GM12878 (cell line): Measurements from ENCODE around the gene PI4KB. TPM values are rescaled to one million over a fixed set of nuclear protein-coding genes. Genes with fewer than 3 reads are reported as not detected.

Experiments
- ATAC-seq: fragments of 200-7000 bp; cut with Tn5 transposase; 3 replicates; pipeline ENCODE4 v1.9.1; 2020; ENCODE audit warnings: mild to moderate bottlenecking, moderate library complexity
- BruUV-seq: library from RNA; stranded (reverse); fragments of 400-500 nt; replicated peaks from 2 replicates; lab custom pipeline; 2021; lab: Mats Ljungman, UMichigan
- CTCF ChIA-PET: fragments of 300-600 bp; sonication (Branson Sonifier 250); formaldehyde crosslinking; extraction: SDS; loops from one replicate; lab custom pipeline; 2021; ENCODE audit warnings: inconsistent platforms; lab: Yijun Ruan, JAX
- POLR2A ChIA-PET: fragments of 350-600 bp; formaldehyde crosslinking; extraction: SDS; loops from one replicate; lab custom pipeline; 2021; ENCODE audit warnings: inconsistent platforms; lab: Charles Lee
- RAD21 ChIA-PET: fragments of 300-600 bp; sonication (Branson Sonifier 250); formaldehyde crosslinking; loops from one replicate; lab custom pipeline; 2023; ENCODE audit warnings: antibody characterized with exemption; ENCODE audit not compliant: unreplicated experiment; lab: Charles Lee
- SMC1A ChIA-PET: fragments of 300-600 bp; sonication (Branson Sonifier 250); formaldehyde crosslinking; loops from one replicate; lab custom pipeline; 2023; ENCODE audit not compliant: unreplicated experiment, uncharacterized antibody; lab: Charles Lee
- DNase-seq: peaks from one replicate; pipeline ENCODE4 v3.0.0-alpha.2; 2011; ENCODE audit warnings: low read depth, low spot score
- FAIRE-seq: peaks from 3 replicates; lab custom pipeline; 2011; peaks lifted over from hg19 to GRCh38; lab: Jason Lieb, UNC
- H2AFZ ChIP-seq: 2 replicates; pipeline ENCODE4 v1.6.0; 2011; ENCODE audit warnings: low read depth, low read length, control low read depth; ENCODE audit not compliant: control insufficient read depth
- H3K27ac ChIP-seq: 2 replicates; pipeline ENCODE4 v1.5.1; 2011; ENCODE audit warnings: control low read depth; ENCODE audit not compliant: control insufficient read depth, insufficient read depth
- H3K27me3 ChIP-seq, 2 experiments: replicated peaks in 1 of 2; 2 replicates each; pipeline versions ENCODE4 v1.6.0 to v1.6.1; 2011; ENCODE audit warnings: low read length in 1 of 2; ENCODE audit not compliant: control insufficient read depth in 2 of 2, insufficient read depth in 2 of 2
- H3K36me3 ChIP-seq, 2 experiments: 2 replicates each; pipeline ENCODE4 v1.5.1; 2011; ENCODE audit warnings: low read length in 1 of 2; ENCODE audit not compliant: control insufficient read depth in 2 of 2, insufficient read depth in 2 of 2
- H3K4me1 ChIP-seq: 2 replicates; pipeline ENCODE4 v1.6.1; 2011; ENCODE audit warnings: mild to moderate bottlenecking, low read length, moderate library complexity, mixed read lengths; ENCODE audit not compliant: control insufficient read depth, insufficient read depth
- H3K4me2 ChIP-seq: 2 replicates; pipeline ENCODE4 v1.6.0; 2011; ENCODE audit warnings: control low read depth; ENCODE audit not compliant: control insufficient read depth, insufficient read depth
- H3K4me3 ChIP-seq: fragments of 200-600 bp; sonication (generic); 2 replicates; pipeline ENCODE4 v1.5.1; 2016
- H3K79me2 ChIP-seq: 2 replicates; pipeline ENCODE4 v1.6.0; 2011; ENCODE audit warnings: low read length; ENCODE audit not compliant: control insufficient read depth, insufficient read depth
- H3K9ac ChIP-seq: 2 replicates; pipeline ENCODE4 v1.8.0; 2011; ENCODE audit warnings: low read length, control low read depth, mixed read lengths; ENCODE audit not compliant: control insufficient read depth, insufficient read depth
- H3K9me3 ChIP-seq: replicated peaks from 3 replicates; pipeline ENCODE4 v1.5.1; 2011; ENCODE audit warnings: mild to moderate bottlenecking, low read length; ENCODE audit not compliant: control insufficient read depth, insufficient read depth
- H4K20me1 ChIP-seq: 2 replicates; pipeline ENCODE4 v1.6.0; 2011; ENCODE audit not compliant: control insufficient read depth, insufficient read depth
- ATF7 ChIP-seq: fragments of 450-650 bp; IDR thresholded peaks from 2 replicates; pipeline ENCODE4 v1.6.1; 2016; ENCODE audit warnings: low read depth, mild to moderate bottlenecking
- BMI1 ChIP-seq: fragments of 450-650 bp; IDR thresholded peaks from 2 replicates; pipeline ENCODE4 v1.6.1; 2016; ENCODE audit warnings: mild to moderate bottlenecking, moderate library complexity, borderline replicate concordance
- IKZF1 ChIP-seq: fragments of 450-650 bp; conservative IDR thresholded peaks from 2 replicates; pipeline ENCODE4 v1.6.1; 2017; ENCODE audit warnings: antibody characterized with exemption, mild to moderate bottlenecking
- JUNB ChIP-seq: IDR thresholded peaks from 2 replicates; pipeline ENCODE4 v1.6.1; 2016; ENCODE audit warnings: antibody characterized with exemption, mild to moderate bottlenecking
- MYC ChIP-seq: IDR thresholded peaks from 2 replicates; pipeline ENCODE4 v1.6.1; 2011; ENCODE audit warnings: mild to moderate bottlenecking, low read length, moderate library complexity, inconsistent platforms; ENCODE audit not compliant: insufficient read depth, insufficient replicate concordance, insufficient read length, severe bottlenecking
- POU2F2 ChIP-seq: IDR thresholded peaks from 3 replicates; pipeline ENCODE4 v1.6.1; 2011; ENCODE audit warnings: low read depth, mild to moderate bottlenecking, low read length, borderline replicate concordance
- RELA ChIP-seq: fragments of 450-650 bp; IDR thresholded peaks from 2 replicates; pipeline ENCODE4 v1.8.0; 2014; ENCODE audit warnings: borderline replicate concordance; ENCODE audit not compliant: partially characterized antibody
- ZBTB33 ChIP-seq: fragments of 450-650 bp; IDR thresholded peaks from 2 replicates; pipeline ENCODE4 v1.6.1; 2017; ENCODE audit warnings: mild to moderate bottlenecking
- ZNF207 ChIP-seq: fragments of 450-650 bp; IDR thresholded peaks from 2 replicates; pipeline ENCODE4 v1.6.1; 2014; ENCODE audit warnings: antibody characterized with exemption, mild to moderate bottlenecking, borderline replicate concordance
- ZNF274 ChIP-seq: IDR thresholded peaks from one replicate; pipeline ENCODE4 v1.8.0; 2011; ENCODE audit not compliant: insufficient read length, insufficient read depth
- WGBS: methylation state at CpG from one replicate; pipeline ENCODE4 v1.1.6; 2016; ENCODE audit warnings: low lambda C conversion rate; ENCODE audit not compliant: insufficient replicate concordance, insufficient coverage; ENCODE audit errors: missing lambda C conversion rate; 5-methylcytosine and 5-hydroxymethylcytosine counted together
- in situ Hi-C: fragments of 300-500 bp; cut with MboI; formaldehyde crosslinking; loops from 9 replicates; pipeline ENCODE4 v1.14.3; 2018; ENCODE audit warnings: mixed read lengths
- intact Hi-C: fragments of 100-400 bp; cut with micrococcal nuclease; formaldehyde crosslinking; loops from one replicate; pipeline ENCODE4 v1.14.2; 2022; ENCODE audit not compliant: unreplicated experiment
- polyA plus RNA-seq, 11 experiments: library from polyadenylated mRNA; depleted of rRNA in 4 of 11; unstranded in 6 of 11; stranded (reverse) in 5 of 11; fragments of >200 nt; fragmentation: Nextera tagmentation in 4 of 11; fragmentation: Illumina TruSeq in 1 of 11; extraction: Ambion mirVana in 4 of 11; extraction: Trizol in 1 of 11; gene quantifications; 1 replicate in 1 of 11; 2 replicates in 10 of 11; pipeline versions ENCODE4 v1.2.1 to v1.2.3, GENCODE V29; 2011 to 2016; ENCODE audit warnings: inconsistent platforms in 2 of 11, missing spikeins in 2 of 11, low read depth in 1 of 11
- total RNA-seq, 4 experiments: library from RNA; depleted of rRNA in 3 of 4; stranded (reverse); fragments of >200 nt in 3 of 4; fragmentation: Illumina TruSeq in 1 of 4; extraction: Trizol in 1 of 4; gene quantifications; 2 replicates each; pipeline versions ENCODE4 v1.2.1 to v1.2.3, GENCODE V29; 2013 to 2021
- TF ChIP-seq, protein P1 (sequence below): fragments of 450-650 bp; formaldehyde crosslinking; IDR thresholded peaks from 2 replicates; pipeline ENCODE4 v1.5.0; 2022; ENCODE audit warnings: mild to moderate bottlenecking, missing genetic modification characterization

PI4KB gene
- total and polyA plus RNA-seq, 10 of the 15 experiments (the other 5 are each of a cell fraction or from before 2014, with no cell fraction given) = 3.3 to 88.3 (median 51.7) TPM

DNA sequence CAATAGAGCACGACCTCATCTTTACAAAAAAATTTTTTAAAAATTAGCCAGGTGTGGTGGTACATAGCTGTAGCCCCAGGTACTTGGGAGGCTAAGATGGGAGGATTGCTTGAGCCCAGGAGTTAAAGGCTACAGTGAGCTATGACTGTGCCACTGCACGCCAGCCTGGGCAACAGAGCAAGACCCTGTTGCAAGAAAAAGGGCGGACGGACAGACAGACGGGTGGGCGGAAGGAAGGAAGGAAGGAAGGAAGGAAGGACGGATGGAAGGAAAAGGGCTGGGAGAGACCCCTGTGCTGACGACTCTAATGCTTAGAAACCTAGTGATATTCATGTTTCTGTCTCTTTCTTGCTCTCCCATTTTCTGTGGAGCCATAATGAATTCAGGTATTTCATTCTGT, 14.4 kb downstream of the PI4KB start (continued):
- no peak for TF ChIP-seq JUNB
- no peak for TF ChIP-seq MYC
- TF ChIP-seq IKZF1 = no peak
- no peak for TF ChIP-seq ZNF274

DNA sequence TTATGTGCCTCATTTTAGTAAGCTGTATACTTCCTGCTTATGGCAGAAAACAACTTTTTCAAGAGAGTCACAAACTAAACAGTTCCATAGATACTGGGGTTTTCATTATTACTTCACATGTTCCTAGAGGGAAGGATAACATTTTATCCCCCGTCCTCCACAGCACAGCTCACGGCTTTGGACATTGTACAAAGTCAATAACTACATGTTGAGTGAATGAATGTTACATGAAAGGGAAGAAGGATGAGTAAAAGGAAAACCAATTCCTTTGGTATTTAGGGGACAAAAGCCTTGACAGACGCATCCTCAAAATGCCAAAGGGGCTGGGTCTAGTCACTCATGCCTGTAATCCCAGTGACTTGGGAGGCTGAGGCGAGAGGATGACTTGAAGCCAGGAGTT, 14.8 kb downstream of the PI4KB start:
- H2AFZ ChIP-seq = no peak overlapping the region
- no peak overlapping the region for H3K27ac ChIP-seq
- CTCF ChIA-PET = interaction anchor here (1.7 to 4.1 kb wide), 4 partner anchors 11 to 213 kb away, joined by 3 to 32 read pairs (median 8); partner anchors contain the start of gene PI4KB
- no peak for ATAC-seq
- no peak for FAIRE-seq
- peaks cover 18 to 48% of the 10 kb centered on the region in 2 experiments for H3K36me3 ChIP-seq
- H3K9me3 ChIP-seq = no peaks in the 10 kb centered on the region
- WGBS = 98% methylated on average over 4 of the region's 4 CpGs
- SMC1A ChIA-PET = interaction anchor here (0.7 to 3.8 kb wide), 5 partner anchors 11 to 213 kb away, joined by 3 to 15 read pairs (median 4); partner anchors contain the start of gene PI4KB
- intact Hi-C loops = no loop called here
- in situ Hi-C loops = no loop called here
- no peak overlapping the region for H3K4me3 ChIP-seq
- no peak for DNase-seq
- TF ChIP-seq ATF7 (no peak), BMI1 (no peak), ZNF207 (no peak), POU2F2 (no peak), ZBTB33 (no peak), RELA (no peak)
- TF ChIP-seq, protein P1, sequence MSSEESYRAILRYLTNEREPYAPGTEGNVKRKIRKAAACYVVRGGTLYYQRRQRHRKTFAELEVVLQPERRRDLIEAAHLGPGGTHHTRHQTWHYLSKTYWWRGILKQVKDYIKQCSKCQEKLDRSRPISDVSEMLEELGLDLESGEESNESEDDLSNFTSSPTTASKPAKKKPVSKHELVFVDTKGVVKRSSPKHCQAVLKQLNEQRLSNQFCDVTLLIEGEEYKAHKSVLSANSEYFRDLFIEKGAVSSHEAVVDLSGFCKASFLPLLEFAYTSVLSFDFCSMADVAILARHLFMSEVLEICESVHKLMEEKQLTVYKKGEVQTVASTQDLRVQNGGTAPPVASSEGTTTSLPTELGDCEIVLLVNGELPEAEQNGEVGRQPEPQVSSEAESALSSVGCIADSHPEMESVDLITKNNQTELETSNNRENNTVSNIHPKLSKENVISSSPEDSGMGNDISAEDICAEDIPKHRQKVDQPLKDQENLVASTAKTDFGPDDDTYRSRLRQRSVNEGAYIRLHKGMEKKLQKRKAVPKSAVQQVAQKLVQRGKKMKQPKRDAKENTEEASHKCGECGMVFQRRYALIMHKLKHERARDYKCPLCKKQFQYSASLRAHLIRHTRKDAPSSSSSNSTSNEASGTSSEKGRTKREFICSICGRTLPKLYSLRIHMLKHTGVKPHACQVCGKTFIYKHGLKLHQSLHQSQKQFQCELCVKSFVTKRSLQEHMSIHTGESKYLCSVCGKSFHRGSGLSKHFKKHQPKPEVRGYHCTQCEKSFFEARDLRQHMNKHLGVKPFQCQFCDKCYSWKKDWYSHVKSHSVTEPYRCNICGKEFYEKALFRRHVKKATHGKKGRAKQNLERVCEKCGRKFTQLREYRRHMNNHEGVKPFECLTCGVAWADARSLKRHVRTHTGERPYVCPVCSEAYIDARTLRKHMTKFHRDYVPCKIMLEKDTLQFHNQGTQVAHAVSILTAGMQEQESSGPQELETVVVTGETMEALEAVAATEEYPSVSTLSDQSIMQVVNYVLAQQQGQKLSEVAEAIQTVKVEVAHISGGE = no peak
- H4K20me1 ChIP-seq = 0 out of 2 replicates have a peak, but pooled peaks cover 4% of the 10 kb centered on the region
- no peak overlapping the region for H3K4me2 ChIP-seq
- BruUV-seq = no TSS peak
- RAD21 ChIA-PET = interaction anchor here (0.8 to 1.2 kb wide), 2 partner anchors 11 to 212 kb away, joined by 4 to 6 read pairs; no protein-coding TSS in a partner anchor
- H3K79me2 ChIP-seq = no peaks in the 10 kb centered on the region
- no peaks in the 10 kb centered on the region for H3K4me1 ChIP-seq
- H3K27me3 ChIP-seq = no peaks in the 10 kb centered on the region
- H3K9ac ChIP-seq = no peak overlapping the region
- POLR2A ChIA-PET = interaction anchor here (4.8 kb wide), 1 partner anchor 15 kb away, joined by 19 read pairs; the partner anchor contains the start of gene PI4KB
